Activated naive CD8-positive, alpha-beta T cell treated with anti-CD3 and anti-CD28 coated beads, Interleukin-2, amount 50 U/mL, for 24 hours (primary cell): ENCODE data around the gene EVX2.

Source experiments
- ATAC-seq: fragments of 150-1000 bp; cut with Tn5 transposase; one replicate; pipeline ENCODE4 v1.10.0; 2021
- DNase-seq: peaks from one replicate; pipeline ENCODE4 v3.0.0; 2021
- H3K27ac Mint-ChIP-seq: one replicate; pipeline ENCODE4 v1.8.0; 2021; ENCODE audit warnings: mild to moderate bottlenecking, mixed read lengths
- H3K27me3 Mint-ChIP-seq: one replicate; pipeline ENCODE4 v1.8.0; 2021; ENCODE audit warnings: mixed read lengths
- H3K36me3 Mint-ChIP-seq: one replicate; pipeline ENCODE4 v1.8.0; 2021; ENCODE audit warnings: low read depth, mixed read lengths
- H3K4me1 Mint-ChIP-seq: one replicate; pipeline ENCODE4 v1.8.0; 2021; ENCODE audit warnings: mixed read lengths
- H3K4me3 Mint-ChIP-seq: one replicate; pipeline ENCODE4 v1.8.0; 2021; ENCODE audit warnings: mild to moderate bottlenecking, moderate library complexity, mixed read lengths
- H3K9me3 Mint-ChIP-seq: one replicate; pipeline ENCODE4 v1.8.0; 2021; ENCODE audit warnings: mixed read lengths

The EVX2 gene

GRCh38 chr2:176115883-176116813 is 32.4 kb upstream of the EVX2 start, which contains the start of gene HOXD10:
Gene HOXD10 (plus strand): TSS chr2:176116778. CDS start chr2:176116834, 56 bp downstream.
- Mint-ChIP-seq H3K27me3 (peaks cover 94% of the 10 kb centered on the region), H3K36me3 (peaks cover 6% of the 10 kb centered on the region), H3K4me3 (no peak within 1 kb of the TSS), H3K4me1 (peaks cover 4% of the 10 kb centered on the region), H3K9me3 (peaks cover 19% of the 10 kb centered on the region), H3K27ac (no peak within 1 kb of the TSS)
- no peak for ATAC-seq
- DNase-seq = no peak

GRCh38 chr2:176114930-176115625 is 31.3 kb upstream of the EVX2 start:
- Mint-ChIP-seq H3K27ac (no peak overlapping the region), H3K36me3 (peaks cover 7% of the 10 kb centered on the region), H3K27me3 (peaks cover 94% of the 10 kb centered on the region), H3K4me1 (peaks cover 4% of the 10 kb centered on the region), H3K4me3 (no peak overlapping the region), H3K9me3 (peaks cover 19% of the 10 kb centered on the region)
- DNase-seq (no peak), ATAC-seq (no peak)

- Mint-ChIP-seq H3K9me3 (peaks cover 22% of the 10 kb centered on the region), H3K4me1 (peaks cover 7% of the 10 kb centered on the region), H3K36me3 (peaks cover 10% of the 10 kb centered on the region), H3K4me3 (no peak overlapping the region), H3K27ac (no peak overlapping the region), H3K27me3 (peaks cover 92% of the 10 kb centered on the region)
- DNase-seq = no peak
- ATAC-seq = no peak
Observed at GRCh38 chr2:176114120-176114929, 30.6 kb upstream of the EVX2 start.

- DNase-seq (no peak), ATAC-seq (no peak)
- Mint-ChIP-seq H3K9me3 (peaks cover 15% of the 10 kb centered on the region), H3K4me1 (peaks cover 7% of the 10 kb centered on the region), H3K36me3 (peaks cover 9% of the 10 kb centered on the region), H3K27me3 (peaks cover 87% of the 10 kb centered on the region), H3K27ac (no peak overlapping the region), H3K4me3 (no peak overlapping the region)
Observed at GRCh38 chr2:176112375-176113302, 28.9 kb upstream of the EVX2 start.

GRCh38 chr2:176111846-176112374 is 28.1 kb upstream of the EVX2 start:
- H3K4me3 Mint-ChIP-seq = no peak overlapping the region
- DNase-seq = no peak
- no peak for ATAC-seq
- H3K27ac Mint-ChIP-seq = no peak overlapping the region
- peaks cover 9% of the 10 kb centered on the region for H3K36me3 Mint-ChIP-seq
- H3K9me3 Mint-ChIP-seq = peaks cover 15% of the 10 kb centered on the region
- H3K27me3 Mint-ChIP-seq = peaks cover 86% of the 10 kb centered on the region
- peaks cover 9% of the 10 kb centered on the region for H3K4me1 Mint-ChIP-seq

GRCh38 chr2:176111309-176111663 is 27.5 kb upstream of the EVX2 start:
- no peak overlapping the region for H3K4me3 Mint-ChIP-seq
- peaks cover 15% of the 10 kb centered on the region for H3K9me3 Mint-ChIP-seq
- ATAC-seq (no peak), DNase-seq (no peak)
- peaks cover 83% of the 10 kb centered on the region for H3K27me3 Mint-ChIP-seq
- H3K4me1 Mint-ChIP-seq = peaks cover 11% of the 10 kb centered on the region
- H3K36me3 Mint-ChIP-seq = peaks cover 9% of the 10 kb centered on the region
- H3K27ac Mint-ChIP-seq = peak overlapping the region; percentile 35

GRCh38 chr2:176110415-176111308 is 26.9 kb upstream of the EVX2 start:
- Mint-ChIP-seq H3K4me1 (peaks cover 15% of the 10 kb centered on the region), H3K27ac (no peak overlapping the region)
- no peak for DNase-seq

GRCh38 chr2:176109946-176110345 is 26.2 kb upstream of the EVX2 start:
- Mint-ChIP-seq H3K27ac (no peak overlapping the region), H3K27me3 (peaks cover 87% of the 10 kb centered on the region), H3K4me1 (peaks cover 16% of the 10 kb centered on the region), H3K4me3 (no peak overlapping the region), H3K9me3 (peaks cover 11% of the 10 kb centered on the region), H3K36me3 (peaks cover 7% of the 10 kb centered on the region)
- no peak for DNase-seq
- no peak for ATAC-seq

More at GRCh38 chr2:176110415-176111308, 26.9 kb upstream of the EVX2 start:
- Mint-ChIP-seq H3K36me3 (peaks cover 7% of the 10 kb centered on the region), H3K9me3 (peaks cover 13% of the 10 kb centered on the region), H3K4me3 (no peak overlapping the region), H3K27me3 (peaks cover 83% of the 10 kb centered on the region)
- ATAC-seq = no peak

- no peak overlapping the region for H3K4me3 Mint-ChIP-seq
- H3K4me1 Mint-ChIP-seq = peaks cover 19% of the 10 kb centered on the region
- H3K27ac Mint-ChIP-seq = no peak overlapping the region
- H3K9me3 Mint-ChIP-seq = peaks cover 11% of the 10 kb centered on the region
- DNase-seq = no peak
- peaks cover 7% of the 10 kb centered on the region for H3K36me3 Mint-ChIP-seq
- peaks cover 87% of the 10 kb centered on the region for H3K27me3 Mint-ChIP-seq
- ATAC-seq = no peak
Observed at GRCh38 chr2:176109192-176109901, 25.6 kb upstream of the EVX2 start.

- H3K9me3 Mint-ChIP-seq = peaks cover 4% of the 10 kb centered on the region
- DNase-seq = no peak
- H3K27ac Mint-ChIP-seq = no peak overlapping the region
Observed at GRCh38 chr2:176107731-176108181, 24.0 kb upstream of the EVX2 start.

GRCh38 chr2:176106581-176107539 is 23.1 kb upstream of the EVX2 start, which contains the start of gene HOXD11:
Gene HOXD11 (plus strand): TSS chr2:176107280. CDS start chr2:176107356, 76 bp downstream.
- peaks cover 7% of the 10 kb centered on the region for H3K36me3 Mint-ChIP-seq
- H3K9me3 Mint-ChIP-seq = peaks cover 4% of the 10 kb centered on the region
- H3K27ac Mint-ChIP-seq = peak within 1 kb of the TSS; percentile 8
- ATAC-seq (no peak), DNase-seq (no peak)
- peaks cover 86% of the 10 kb centered on the region for H3K27me3 Mint-ChIP-seq
- peaks cover 21% of the 10 kb centered on the region for H3K4me1 Mint-ChIP-seq
- peak within 1 kb of the TSS; percentile 61 for H3K4me3 Mint-ChIP-seq

More at GRCh38 chr2:176107731-176108181, 24.0 kb upstream of the EVX2 start:
- peaks cover 7% of the 10 kb centered on the region for H3K36me3 Mint-ChIP-seq
- H3K4me1 Mint-ChIP-seq = peaks cover 21% of the 10 kb centered on the region
- H3K4me3 Mint-ChIP-seq = no peak overlapping the region
- ATAC-seq = no peak
- peaks cover 86% of the 10 kb centered on the region for H3K27me3 Mint-ChIP-seq
